ENCODE data around the gene GSTA1.
"Not testable (repeated sequence)": the region's sequence is repeated elsewhere in the genome, so short reads cannot be mapped to it uniquely, and the experiment has no call there.

Gene GSTA1

DNA sequence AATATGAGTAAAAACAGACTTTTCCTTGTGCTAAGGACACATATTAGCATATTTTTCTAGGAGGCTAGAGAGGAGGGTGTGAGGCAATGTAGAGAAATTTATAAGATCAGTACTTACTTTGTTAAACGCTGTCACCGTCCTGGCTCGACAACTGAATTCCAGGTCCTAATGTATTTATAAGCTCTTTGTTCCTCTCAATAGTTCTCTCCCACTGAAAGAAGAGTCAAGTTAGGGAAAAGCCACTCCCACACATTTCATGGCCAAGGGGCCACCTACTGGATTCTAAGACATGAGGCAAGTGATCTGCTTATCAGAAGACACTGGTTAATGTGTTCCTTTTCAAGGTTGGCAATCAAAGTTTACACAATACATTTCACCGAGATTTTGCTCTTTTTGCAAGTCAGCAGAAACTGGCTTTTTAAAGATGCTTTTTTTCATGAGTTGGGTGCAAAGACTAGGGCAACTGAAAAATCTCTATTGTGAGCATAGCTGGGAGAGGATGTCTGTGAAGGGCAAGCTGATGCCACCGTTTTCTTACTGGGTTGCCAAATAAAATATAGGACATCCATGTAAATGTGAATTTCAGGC, at the start of gene GSTA1:
GSTA1 (minus strand) TSS at position 149 of the 588 bp plus-strand sequence. CDS start 4,549 bp downstream, outside the sequence.
- not testable (repeated sequence) for FAIRE-seq

DNA sequence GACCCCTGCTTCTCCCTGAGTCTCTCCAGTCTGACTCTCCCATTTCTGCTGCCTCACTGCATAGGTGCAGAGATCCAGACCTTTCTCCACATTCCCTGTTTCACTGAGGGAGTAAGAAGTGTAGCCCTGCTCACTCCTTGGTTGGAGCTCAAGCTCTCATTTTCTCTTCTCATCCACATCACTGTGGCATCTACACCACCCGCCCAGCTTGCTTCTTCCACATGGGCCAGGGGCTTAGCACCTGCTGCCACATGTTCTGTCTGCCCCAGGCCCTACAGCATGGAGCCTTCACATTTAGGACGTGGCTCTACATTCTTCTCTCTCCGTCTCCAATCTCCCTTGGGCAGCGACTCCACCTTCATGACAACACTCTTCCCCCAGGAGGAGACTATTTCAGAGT, 45.5 kb upstream of the GSTA1 start:
- FAIRE-seq: no peak

GRCh38 chr6:52846002-52846401, 42.4 kb upstream of the GSTA1 start:
- FAIRE-seq: no peak

DNA sequence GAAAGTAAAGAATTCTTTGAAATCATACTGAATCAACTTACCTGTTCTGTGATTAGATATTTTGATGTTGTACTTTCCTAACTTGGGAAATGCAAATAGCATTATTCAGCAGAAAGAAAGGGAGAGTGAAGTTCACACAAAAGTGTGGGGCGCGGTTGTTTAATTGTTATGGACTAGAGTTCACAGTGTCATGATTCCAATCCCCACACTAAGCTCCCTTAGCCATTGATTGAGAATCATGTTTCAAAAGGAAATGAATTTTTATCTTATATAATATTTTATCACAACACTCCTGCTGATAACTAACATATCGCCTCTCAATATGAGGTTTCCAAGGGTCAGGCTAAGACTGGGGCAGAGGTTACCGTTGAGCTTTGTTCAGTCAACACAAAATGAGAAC, 40.0 kb upstream of the GSTA1 start:
- no peak for FAIRE-seq

GRCh38 chr6:52840763-52841585, 37.4 kb upstream of the GSTA1 start, which contains the start of gene GSTA5:
Gene GSTA5, minus strand, starts transcription at chr6:52840813.
- FAIRE-seq: no peak

DNA sequence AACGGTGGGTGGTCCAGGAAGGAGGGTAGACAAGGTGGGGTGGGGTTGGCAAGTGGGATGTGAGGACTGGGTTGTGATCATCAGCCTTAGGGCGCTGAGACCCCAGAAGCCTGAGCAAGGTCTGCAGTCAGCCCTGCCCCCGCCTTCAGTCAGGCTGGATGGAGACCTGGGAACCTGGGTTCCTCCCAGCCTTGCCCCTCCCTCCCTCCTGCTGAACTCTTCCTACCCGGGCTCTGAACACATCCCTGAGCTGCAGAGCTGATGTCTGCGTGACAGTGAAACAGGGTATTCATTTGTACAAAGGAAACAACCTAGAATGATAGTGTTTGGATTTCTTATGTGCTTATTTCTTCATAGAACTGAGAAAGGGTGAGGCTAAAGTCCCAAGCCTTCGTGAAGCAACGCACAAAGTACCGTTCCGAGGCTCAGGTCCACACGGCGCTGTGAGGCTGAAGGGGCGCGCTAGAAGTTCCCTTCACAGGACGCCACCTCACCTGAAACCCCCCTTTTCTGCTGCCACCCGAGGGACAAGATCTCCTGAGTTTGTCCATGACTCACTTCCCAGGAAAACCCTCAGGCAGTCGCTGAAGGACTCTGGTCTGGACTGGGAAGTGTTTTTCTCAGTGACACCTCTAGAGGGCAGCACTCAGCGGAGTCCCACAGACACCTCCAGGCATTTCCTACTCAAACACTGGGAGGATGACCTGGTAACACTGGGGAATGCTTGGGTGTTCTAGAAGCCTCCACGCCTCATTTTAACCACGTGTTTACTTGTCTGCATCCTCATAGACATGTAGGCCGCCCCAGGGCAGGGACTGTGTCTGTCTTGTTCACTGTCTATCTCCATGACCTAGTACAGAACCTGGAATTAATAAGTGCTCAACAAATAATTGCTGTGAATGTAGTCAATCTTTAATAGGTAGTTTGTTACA, 35.8 kb upstream of the GSTA1 start:
- FAIRE-seq: no peak

DNA sequence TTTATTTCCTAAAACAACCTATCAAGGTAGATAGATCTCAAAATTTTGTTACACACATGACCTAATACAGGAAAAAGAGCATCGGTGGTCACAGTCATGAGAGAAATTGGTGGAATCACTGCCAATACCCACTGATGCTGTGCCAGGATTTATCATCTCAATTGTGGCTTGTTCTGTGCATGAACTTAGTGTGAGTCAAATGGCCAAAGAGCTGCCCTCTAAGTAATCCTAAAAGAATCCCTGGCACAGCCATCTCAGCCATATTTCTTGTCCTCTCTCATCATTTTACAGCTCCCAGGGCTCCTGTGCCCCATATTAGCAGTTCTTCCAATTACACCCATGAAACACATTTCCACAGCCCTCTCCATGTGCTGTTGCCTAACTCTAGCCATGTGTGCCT, 30.9 kb upstream of the GSTA1 start:
- no peak for FAIRE-seq

DNA sequence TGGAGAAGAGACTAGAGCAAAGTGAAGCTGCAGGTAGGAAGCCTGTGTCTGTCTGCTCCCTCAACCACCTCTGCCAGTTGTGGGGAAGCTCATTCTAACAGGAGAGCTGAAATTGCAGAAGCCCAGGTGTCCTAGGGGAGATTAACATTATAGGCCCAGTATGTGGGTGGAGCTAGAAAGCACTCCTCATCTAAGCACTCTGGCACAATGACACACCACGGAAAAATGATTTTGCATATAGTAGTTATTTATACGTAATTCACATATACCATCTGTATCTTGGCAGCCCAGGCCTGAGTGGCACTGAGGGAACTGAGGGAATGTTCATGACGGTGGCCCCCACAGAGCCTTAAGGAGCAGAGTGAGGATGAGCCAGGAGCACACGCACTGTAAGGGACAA, 27.3 kb upstream of the GSTA1 start:
- FAIRE-seq: not testable (repeated sequence)

DNA sequence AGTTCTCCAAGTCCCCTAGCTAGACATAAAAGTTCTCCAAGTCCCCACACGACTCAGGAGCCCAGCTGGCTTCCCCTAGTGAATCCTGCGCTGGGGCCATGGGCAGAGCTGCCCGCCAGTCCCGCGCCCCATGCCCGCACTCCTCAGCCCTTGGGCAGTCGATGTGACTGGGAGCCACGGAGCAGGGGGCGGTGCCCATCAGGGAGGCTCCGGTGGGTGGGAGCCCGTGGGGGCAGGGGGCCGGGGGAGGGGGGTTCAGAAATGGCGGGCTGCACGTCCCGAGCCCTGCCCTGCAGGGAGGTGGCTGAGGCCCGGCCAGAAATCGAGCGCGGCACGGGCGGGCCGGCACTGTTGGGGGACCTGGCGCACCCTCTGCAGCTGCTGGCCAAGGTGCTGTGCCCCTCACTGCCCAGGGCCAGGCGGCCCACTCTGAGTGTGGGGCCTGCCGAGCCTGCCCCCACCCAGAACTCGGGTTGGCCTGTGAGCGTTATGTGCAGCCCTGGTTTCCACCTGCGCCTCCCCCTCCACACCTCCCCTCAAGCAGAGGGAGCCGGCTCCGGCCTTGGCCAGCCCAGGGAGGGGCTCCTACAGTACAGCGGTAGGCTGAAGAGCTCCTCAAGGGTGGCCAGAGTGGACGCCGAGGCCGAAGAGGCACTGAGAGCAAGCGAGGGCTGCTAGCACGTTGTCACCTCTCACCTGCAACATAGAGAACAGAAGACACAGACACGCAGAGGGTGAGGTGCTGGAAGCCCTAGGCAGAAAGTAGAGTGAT, 25.6 kb upstream of the GSTA1 start:
- no peak for FAIRE-seq

DNA sequence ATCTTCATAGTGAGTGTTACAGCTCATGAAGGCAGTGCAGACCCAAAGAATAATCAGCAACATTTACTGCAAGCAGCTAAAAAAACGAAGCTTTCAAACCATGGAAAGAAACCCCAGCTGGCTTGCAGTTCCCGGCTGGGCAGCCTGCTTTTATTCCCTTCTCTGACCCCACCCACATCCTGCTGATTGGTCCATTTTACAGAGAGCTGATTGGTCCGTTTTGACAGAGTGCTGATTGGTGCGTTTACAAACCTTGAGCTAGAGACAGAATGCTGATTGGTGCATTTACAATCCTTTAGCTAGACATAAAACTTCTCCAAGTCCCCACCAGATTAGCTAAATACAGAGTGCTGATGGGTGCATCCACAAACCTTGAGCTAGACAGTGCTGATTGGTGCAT, 25.0 kb upstream of the GSTA1 start:
- FAIRE-seq: not testable (repeated sequence)

DNA sequence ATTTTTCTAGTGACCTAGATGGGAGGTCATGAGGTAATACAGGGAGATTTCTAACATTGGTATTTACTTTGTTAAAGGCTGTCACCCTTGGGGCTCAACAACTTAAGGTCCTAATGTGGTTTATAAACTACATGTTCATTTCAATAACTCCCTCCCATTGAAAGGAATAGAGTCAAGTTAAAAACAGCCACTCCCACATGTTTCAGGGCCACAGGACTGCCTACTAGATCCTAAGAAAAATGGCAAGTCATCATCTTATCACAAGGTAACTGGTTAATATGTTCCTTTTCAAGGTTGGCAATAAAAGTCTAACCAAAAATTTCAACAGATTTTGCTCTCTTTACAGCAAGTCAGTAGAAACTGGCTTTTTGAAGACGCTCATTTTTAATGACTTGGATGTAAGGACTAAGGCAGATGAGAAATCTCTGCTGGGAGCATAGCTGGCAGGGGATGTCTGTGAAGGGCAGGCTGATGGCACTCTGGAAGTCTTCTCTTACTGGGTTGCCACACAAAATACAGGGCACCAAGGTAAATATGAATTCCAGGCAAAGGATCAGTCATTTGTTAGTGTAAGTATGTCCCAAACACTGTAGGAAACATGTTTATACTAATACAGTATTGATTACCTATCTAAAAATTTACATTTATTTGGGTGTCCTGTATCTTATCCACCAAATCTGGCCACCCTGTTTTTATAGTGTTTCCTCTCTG, 23.6 kb upstream of the GSTA1 start:
- FAIRE-seq: not testable (repeated sequence)

DNA sequence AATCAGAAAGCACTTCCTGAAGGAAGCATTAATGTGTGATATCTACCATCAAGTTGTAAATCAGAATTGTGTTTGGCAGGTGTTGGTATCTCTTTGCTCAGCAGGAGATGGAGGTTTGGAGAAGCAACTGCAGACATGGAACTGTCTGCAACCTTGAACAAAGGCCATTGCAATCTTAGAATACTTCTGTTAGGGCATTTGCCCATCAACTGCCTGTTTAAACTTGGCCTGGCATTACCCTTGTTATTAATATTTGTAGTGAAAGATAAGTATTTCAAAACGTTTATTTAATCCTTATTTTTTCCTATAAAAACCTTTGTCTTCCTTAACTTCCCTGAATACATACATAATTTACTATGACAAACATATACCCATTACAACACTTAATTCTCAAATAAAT, 22.9 kb upstream of the GSTA1 start:
- FAIRE-seq: no peak

- not testable (repeated sequence) for FAIRE-seq
These were observed 22.4 kb upstream of the GSTA1 start for GRCh38 chr6:52825900-52826459.

GRCh38 chr6:52825270-52825793, 21.7 kb upstream of the GSTA1 start:
- FAIRE-seq: not testable (repeated sequence)

DNA sequence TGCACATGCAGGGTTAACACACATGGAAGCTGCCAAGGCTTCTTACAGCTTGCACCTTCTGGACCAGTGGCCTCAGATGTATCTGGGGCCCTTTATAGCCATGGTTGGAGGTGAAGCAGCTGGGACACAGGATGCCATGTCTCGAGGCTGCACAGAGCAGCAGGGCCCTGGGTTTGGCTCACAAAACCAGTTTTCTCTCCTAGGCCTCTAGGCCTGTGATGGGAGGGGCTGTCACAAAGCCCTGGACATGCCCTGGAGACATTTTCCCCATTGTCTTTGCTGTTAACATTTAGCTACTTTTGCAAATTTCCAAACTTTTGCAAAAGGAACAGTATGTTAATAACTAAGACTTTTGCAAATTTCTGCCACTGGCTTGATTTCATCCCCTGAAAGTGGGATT, 18.2 kb upstream of the GSTA1 start:
- FAIRE-seq: no peak

DNA sequence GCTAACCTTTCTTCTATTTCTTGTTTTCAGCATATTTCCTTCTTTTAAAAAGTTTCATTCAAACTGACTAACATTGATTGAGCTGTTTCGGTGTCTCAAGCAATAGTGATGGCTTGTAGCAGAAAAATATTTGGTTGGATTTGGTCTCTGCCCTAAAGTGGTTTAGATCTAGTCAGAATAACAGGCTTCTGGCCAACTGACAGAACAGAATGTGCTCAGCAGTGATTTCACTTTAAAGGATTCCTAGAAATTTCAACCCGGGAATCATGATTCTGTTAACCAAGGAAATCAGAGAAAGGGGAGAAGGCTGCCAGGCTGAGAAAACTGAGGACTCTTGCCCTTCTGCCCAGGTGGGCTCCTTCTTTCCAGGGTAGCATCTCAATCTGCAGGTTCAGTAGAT, 16.6 kb upstream of the GSTA1 start:
- no peak for FAIRE-seq

- no peak for FAIRE-seq
These were observed 11.8 kb upstream of the GSTA1 start for GRCh38 chr6:52815167-52816092.

DNA sequence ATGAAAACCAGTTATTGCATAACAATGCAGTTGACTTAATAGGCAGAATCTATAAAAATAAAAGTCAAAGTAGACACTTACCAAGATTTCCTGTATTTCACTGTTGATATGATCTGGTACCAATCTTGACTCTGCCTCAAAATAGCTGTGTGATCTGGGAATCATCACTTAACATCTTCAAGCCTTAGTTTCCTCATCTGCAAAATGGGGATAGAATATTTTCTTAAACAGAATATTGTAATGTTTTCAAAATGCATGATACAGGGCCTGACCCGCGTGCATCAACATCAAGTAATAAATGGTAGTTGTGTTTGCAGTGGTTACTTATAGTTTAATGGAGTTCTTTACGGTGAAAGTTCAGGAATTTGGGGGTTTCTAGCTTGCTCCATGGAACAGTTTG, 10.9 kb upstream of the GSTA1 start:
- not testable (repeated sequence) for FAIRE-seq

GRCh38 chr6:52809777-52810176, 6.2 kb upstream of the GSTA1 start:
- FAIRE-seq: not testable (repeated sequence)

DNA sequence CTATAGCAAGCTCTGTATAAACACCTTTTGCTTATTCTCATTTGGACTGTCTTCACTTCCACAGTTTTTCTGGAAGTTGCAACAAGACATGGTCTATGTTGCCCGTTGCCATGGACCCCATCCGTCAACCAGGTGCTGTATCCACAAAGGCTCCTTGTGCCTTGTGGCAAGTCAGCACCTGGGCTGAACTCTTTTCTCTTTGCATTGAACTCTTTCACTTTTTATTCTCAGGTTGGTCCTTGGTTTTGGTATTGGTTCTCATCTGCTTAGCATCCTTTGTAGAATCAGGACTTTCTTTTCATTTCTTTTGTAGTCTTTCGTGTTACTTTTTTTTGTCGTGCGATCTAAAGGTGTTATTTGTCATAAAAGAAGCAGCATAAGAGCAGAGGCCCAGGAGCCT, 5.0 kb upstream of the GSTA1 start:
- no peak for FAIRE-seq

Data from G401.6 (cell line).